HG03139 (cell line): ENCODE measurements around the gene HTRA3.
A peak's percentile ranks its signal among the peaks of the same experiment; 100 is the strongest.

Experiments used
- ATAC-seq: cut with Tn5 transposase; IDR thresholded peaks from one replicate; pipeline ENCODE4 v1.9.1; 2021; ENCODE audit not compliant: unreplicated experiment

The HTRA3 gene

DNA sequence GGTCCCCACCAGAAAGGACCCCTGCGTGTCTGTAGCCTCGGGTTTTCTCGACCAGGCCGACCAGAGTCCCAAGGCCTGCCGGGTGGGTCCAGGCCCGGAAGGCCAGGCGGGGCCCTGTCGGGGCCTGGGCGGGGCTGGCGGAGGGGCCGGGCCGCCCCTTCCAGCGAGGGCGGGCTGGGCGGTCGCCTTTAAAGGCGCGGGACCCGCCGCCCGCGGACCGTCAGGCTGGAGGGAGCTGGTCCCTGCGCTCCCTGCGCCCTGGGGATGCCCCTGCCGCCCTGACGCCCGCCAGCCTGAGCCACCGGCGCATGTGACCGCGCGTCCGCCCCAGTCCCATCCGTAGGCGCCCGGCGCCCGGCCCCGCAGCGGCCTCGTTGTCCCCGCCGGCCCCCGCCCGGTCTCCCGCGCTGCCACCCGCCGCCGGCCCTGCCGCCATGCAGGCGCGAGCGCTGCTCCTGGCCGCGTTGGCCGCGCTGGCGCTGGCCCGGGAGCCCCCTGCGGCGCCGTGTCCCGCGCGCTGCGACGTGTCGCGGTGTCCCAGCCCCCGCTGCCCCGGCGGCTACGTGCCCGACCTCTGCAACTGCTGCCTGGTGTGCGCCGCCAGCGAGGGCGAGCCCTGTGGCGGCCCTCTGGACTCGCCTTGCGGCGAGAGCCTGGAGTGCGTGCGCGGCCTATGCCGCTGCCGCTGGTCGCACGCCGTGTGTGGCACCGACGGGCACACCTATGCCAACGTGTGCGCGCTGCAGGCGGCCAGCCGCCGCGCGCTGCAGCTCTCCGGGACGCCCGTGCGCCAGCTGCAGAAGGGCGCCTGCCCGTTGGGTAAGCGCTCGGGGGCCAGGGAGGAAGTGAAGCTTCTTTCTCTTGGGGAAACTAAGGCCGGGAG lies at the start of gene HTRA3:
TSS of gene HTRA3 (plus strand) at position 220 of the 883 bp plus-strand sequence. CDS start at position 435, 215 bp downstream.
- no peak for ATAC-seq

DNA sequence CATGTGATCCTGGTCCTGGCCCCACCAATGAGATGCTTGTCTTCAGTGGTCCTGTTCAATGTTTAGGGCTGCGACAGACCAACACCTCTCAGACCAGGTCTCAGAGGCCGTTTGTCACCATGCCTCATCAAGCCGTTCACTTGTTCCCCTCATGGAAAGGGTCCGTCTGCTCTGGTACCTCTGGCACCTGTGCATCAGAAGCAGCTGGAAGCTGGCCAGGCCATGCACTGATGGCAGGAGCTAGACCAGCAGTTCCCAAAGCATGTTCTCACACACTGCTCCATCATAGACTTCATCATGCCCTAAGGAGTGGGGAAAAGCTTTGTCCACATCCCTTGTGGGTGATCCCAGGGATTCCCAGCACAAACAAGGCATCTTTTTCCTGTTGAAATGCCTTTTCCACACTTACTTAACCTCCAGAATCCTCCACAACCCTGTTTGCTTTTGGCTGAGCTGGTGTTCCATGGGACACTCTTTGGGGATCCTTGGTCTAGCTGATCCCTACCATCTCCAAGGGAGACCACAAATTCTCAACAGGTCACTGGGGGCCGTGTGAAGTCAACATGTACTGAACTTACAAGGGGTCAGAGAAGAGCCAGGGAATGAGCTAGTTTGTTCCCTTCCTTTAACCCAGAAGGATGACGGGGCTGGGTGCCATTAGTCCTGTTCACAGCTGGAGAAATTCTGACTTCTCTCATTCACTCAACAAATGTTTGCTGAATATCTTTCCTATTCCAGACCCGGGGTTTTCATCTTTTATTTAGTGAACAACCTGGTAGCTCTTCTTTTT lies 48.7 kb upstream of the HTRA3 start:
- ATAC-seq, result no peak

DNA sequence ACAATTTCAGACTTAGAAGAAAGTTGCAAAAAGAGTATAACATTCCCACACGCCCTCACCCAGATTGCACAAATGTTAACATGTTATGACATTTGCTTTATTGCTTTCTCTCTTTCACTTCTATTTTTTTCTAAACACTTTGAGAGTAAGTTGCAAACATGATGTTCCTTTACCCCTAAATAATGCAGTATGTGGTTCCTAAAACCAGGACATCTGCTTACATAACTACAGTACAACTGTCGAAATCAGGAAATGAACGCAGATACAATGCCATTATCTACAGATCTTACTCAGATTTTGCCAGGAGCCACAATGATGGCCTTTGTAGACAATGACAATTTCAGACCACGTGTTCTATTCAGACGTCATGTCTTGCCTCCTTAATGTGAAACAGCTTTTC lies 48.1 kb upstream of the HTRA3 start:
- ATAC-seq, result no peak

DNA sequence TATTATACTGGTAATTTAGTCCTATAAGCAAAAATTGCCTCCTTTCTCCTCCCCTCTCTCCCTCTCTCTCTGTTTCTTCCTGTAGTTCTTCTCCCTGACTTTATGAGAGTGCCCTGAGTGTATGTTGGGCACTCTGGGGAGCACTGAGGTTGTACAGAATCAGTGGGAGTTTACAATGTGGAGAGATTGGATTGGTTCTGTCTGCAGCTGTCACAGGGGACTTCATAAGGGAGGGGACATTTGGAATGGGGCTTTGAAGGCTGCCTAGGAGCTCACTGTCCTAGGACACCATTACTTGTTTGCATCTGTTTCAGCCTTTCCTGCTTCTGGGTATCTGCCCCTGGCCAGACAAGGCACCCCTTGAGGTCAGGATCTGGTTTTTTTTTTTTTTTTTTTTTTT lies 47.6 kb upstream of the HTRA3 start:
- ATAC-seq, result no peak

DNA sequence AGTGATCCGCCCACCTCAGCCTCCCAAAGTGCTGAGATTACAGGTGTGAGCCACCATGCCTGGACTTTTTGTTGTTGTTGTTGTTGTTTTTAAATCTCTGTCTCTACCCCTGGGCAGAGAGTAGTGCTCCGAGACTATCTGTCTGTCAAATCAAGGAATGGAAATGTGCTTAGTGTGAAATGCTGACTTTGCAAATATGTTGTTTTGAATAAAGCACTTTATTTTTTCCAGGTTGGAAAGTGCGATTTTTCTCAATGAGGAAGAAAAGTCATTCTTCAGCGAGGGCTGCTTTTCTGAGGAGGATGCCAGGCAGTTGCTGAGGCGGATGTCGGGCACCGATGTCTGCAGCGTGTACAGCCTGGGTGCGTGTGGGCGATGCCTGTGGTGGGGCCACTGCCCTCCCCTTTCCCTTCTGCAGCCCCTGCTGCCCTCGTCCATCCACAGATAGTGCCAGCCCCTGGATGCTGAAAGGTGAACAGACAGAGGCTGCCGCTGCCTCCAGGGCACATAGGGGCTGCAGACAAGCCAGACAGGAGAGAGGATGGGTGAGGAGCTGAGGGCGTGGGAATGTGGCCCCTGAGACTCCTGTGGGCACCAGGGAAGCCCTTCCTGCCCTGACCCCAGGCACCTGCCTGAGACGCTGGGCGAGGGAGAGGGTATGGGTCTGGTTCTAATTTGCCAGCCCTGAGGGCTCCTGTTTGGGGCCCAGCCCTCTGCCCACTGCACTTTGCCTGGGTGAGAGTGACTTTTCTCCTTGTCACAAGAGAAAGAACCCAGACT lies 46.8 kb upstream of the HTRA3 start:
- ATAC-seq, result no peak

DNA sequence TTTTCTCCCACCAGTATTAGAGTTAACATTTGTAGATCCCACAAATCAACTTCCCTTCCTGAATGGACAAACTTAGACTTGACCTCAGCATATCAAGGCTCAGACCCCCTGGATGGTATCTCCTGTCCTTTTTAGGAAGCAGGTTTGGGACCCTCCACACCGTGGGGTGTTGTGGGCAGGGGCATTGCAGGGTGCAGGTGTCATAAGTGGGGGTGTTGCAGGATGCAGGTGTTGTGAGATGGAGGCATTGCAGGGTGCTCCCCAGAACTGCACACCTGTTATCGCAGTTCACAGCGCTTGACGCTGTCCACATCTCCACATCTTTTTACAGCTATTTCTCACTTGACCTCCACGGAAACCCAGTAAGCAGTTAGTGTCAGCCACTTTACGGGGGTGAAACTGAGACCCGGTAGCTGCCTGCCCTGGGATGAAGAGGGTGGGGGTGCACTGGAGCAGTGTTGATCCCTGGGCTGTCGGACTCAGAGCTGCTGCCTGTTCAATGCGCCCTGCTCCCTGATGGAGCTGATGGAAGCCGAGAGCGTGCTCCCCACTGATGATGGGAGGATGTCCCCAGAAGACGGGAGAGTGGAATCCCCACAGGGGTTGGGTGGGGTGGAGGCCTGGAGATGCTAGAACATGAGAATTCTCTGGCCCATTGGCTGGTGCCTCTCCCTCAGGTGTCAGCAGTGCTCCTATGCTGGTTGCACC lies 45.1 kb upstream of the HTRA3 start:
- ATAC-seq, result no peak

DNA sequence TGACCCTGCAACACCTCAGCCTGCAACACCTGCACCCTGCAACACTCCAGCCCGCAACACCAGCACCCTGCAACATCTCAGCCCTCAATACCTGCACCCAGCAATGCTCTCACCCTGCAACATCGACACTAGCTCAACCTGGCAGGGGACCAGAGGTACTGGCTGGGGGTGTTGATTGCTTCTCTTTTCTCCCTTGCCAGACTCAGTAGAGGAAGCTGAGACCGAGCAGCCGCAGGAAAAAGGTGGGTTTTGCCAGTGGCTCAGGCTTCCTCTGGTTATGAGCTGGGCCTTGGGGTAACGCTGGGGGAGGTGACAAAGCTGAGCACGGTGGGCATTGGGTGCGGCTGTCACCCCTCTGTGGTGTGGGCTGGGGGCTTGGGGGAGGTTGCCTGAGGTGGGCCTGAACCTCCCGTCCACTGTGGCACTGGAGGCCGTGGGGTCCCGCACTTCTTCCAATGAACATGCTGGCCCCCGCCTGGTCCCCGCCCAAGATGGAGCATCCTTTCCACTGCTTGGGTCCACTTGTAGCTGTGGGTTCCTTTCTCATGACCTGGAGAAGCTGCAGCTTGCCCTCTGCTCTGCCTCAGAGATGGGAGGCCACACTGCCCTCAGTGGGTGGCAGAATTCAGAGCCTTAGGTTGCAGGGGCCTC lies 44.5 kb upstream of the HTRA3 start:
- ATAC-seq, result no peak

DNA sequence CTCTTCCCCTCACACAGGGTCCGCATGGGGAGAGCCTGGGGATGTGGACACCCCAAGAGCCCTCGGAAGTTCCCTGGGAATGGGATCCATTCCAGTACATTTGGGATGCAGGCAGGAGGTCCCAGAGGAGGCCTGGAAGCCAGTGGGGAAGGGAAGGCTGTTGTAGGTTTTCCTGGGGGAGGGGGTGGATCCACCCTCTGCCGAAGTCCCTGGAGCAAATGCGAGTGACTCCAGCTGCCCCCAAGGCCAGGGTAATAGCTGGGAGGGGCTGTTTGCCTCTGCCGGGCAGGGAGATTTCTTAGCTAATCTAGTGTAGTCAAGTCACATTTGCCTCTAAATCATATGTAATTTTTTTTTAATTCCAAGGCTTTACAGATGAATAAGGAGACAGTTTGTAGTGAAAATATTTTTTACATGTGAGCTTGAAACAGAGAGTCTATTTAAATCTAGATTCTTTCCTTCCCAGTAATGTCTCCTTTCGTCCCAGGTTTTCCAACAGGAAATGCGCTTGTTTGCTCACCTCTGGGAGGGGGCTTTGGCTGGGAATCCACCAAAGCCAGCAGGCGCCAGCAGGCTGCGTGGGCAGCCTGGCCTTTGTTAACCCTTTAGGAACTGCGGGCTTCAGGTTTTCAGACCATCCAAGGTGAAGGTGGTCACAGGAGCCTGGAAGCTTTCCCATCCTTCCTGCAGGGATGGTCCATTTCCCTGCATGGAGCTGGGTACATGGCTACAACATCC lies 43.7 kb upstream of the HTRA3 start:
- ATAC-seq, result no peak

DNA sequence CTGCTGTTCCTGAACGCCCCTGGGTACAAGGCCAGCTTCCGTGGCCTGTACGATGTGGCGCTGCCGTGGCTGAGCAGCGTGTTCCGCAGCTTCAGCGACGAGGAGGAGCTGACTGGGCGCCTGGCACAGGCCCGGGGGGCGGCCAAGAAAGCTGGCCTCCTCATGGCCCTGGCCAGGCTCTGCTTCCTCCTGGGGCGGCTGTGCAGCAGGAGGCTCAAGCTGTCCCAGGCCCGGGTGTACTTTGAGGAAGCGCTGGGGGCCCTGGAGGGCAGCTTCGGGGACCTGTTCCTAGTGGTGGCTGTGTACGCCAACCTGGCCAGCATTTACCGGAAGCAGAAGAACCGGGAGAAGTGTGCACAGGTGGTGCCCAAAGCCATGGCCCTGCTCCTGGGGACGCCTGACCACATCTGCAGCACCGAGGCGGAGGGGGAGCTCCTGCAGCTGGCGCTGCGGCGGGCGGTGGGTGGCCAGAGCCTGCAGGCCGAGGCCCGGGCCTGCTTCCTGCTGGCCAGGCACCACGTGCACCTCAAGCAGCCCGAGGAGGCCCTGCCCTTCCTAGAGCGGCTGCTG lies 42.3 kb upstream of the HTRA3 start:
- no peak for ATAC-seq

DNA sequence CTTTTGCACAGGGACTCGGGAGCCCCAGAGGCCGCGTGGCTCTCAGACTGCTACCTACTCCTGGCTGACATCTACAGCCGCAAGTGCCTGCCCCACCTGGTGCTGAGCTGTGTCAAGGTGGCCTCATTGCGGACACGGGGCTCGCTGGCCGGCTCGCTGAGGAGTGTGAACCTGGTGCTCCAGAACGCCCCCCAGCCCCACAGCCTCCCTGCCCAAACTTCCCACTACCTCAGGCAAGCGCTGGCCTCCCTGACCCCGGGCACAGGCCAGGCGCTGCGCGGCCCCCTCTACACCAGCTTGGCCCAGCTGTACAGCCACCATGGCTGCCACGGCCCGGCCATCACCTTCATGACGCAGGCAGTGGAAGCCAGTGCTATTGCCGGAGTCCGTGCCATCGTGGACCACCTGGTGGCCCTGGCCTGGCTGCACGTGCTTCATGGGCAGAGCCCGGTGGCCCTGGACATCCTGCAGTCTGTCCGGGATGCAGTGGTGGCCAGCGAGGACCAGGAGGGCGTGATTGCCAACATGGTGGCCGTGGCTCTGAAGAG lies 41.7 kb upstream of the HTRA3 start:
- ATAC-seq, result no peak

DNA sequence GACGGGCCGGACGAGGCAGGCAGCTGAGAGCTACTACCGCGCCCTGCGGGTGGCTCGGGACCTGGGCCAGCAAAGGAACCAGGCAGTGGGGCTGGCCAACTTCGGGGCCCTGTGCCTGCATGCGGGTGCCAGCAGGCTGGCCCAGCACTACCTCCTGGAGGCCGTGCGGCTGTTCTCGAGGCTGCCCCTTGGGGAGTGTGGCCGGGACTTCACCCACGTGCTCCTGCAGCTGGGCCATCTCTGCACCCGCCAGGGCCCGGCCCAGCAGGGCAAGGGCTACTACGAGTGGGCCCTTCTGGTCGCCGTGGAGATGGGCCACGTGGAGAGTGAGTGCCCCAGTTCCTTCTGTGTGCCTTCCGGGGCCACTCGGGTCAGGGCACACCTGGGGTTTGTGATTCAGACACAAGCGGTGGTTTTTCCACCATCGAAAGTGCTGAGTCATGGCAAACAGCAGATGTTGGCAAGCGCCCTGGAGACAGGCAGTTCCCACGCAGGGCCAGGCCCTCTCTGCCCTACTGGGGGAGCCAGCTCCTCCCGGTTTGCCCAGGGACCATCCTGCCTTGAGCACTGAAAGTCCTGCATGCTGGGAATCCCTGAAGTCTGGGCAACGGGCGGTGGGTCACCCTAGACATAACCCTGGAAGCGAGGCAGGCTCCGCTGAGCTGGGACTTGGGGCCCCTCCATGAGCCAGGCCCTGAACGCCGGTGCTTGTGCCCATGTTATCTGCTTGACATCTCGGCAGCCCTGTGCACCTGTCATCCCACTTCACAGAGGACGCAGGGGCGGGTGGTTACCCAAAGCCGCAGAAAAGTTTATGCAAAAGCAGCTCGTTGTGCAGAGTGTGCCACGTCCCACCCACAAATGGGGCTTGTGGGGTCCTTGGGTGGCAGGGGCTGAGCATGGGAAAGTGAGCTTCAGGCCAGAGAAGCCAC lies 41.0 kb upstream of the HTRA3 start:
- peak; percentile 63 for ATAC-seq

DNA sequence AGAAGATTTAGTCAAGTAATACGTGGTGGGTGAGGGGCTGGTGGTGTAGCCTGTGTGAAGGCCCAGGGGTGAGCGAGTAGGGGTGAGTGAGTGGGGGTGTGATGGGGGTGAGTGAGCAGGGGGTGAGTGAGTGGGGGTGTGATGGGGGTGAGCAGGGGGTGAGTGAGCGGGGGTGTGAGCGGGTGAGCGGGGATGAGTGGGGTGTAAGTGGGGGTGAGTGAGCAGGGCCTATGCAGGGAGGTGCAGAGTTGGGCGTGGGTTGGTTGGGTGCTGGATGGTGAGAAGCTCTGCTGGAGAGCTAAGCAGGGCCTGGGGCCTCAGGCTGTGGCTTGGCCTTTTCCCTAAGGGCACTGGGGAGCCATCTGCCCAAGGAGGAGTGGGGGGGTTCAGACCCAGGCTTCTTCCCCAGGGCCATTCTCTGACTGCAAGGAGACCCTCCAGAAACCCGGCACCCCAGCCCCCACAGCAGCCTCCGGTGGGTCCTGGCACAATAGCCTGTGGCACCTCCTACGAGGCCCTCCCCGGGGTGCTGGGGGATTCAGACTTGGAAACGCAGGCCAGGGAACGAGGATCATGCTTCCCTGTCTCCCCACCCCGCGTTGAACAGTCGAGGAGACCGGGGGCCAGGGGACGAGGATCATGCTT lies 40.1 kb upstream of the HTRA3 start:
- ATAC-seq, result no peak

DNA sequence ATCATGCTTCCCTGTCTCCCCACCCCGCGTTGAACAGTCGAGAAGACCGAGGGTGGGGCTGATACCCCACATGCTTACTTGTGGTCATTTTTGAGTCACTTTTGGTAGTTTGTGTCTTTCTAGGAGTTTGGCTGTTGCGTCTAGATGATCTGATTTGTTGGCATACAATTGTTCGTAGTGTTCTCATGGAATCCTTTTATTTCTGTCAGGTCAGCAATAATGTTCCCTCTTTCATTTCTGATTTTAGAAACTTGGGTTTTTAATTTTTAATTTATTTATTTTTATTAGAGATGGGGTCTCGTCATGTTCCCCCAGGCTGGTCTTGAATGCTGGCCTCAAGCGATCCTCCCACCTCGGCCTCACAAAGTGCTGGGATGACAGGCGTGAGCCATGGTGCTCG lies 39.5 kb upstream of the HTRA3 start:
- ATAC-seq, result no peak

DNA sequence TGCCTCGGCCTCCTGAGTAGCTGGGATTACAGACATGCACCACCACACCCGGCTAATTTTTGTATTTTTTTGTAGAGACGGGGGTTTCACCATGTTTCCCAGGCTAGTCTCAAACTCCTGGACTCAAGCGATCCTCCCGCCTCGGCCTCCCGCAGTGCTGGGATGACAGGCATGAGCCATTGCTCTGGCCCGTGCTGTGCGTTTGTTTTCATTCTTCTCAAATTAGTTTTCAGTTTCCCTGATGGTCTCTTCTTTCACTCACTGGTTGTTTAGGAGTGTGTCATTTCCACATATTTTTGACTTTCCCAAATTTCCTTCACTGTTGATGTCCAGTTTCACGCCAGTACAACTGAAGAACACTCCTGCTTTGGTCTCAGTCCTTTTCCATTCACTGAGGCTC lies 38.7 kb upstream of the HTRA3 start:
- ATAC-seq, result no peak

DNA sequence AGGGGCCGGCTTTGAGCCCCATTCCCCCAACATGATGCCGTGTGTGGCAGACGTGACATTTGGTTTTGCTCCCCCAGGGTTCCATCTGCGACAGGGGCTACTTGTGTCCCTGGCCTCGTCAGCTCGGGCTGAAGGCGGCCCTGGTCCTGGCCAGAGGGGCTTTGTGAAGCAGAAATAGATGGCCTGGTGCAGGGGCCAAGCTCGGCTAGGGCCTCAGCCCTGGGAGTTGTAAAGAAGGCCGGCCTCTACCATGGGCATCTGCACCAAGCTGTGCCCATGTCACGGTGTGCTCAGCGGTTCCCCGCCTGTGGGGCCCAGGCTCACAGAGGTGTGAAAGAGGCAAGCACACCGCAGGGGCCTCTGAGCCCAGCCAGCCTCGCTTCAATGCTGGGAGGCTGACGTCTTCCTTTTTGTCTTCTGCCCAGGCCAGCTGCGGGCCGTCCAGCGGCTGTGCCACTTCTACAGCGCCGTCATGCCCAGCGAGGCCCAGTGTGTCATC lies 38.0 kb upstream of the HTRA3 start:
- ATAC-seq, result no peak

DNA sequence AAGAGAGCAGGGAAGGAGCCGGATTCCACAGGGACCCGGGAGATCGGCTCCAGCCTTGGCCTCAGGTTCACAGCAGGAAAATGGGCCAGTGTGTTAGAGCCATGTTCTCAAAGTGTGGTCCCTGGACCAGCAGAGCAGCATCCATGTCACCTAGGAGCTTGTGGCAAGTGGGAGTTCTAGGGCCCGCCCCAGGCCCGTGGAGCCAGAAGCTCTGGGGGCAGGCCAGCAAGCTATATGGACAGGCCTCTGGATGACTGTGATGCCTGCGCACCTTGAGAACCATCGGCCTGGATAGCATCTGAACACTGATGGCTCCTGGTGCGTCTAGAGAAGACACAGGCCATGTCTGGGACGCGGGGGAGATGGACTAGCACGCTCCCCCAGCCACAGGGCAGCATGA lies 36.8 kb upstream of the HTRA3 start:
- ATAC-seq, result no peak
